Measurements from ENCODE around the gene ADGRE2. TPM values are rescaled to one million over a fixed set of nuclear protein-coding genes. Genes with fewer than 3 reads are reported as not detected.
"Not testable (repeated sequence)": the region's sequence is repeated elsewhere in the genome, so short reads cannot be mapped to it uniquely, and the experiment has no call there.

ADGRE2 gene
- polyA plus RNA-seq, 1 donor (not counting 4 experiments of a cell fraction or from before 2014, with no cell fraction given), result 4.2 TPM

DNA sequence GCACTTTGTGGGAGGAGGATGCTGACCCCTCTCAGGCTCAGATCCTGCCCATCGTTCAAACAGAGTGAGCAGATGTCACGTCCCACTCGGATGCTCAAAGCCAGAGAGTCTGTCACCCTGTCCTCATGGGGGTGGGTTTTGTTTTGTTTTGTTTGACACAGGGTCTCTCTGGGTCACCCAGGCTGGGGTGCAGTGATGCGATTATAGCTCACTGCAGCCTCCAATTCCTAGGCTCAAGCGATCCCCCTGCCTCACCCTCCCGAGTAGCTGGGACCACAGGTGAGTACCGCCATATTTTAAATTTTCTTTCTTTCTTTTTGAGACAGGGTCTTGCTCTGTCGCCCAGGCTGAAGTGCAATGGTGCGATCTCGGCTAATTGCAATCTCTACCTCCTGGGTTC, 4.0 kb downstream of the ADGRE2 start:
- TF ChIP-seq CTCF (optimal IDR thresholded peaks at IDR 0.05 in 1 of 3, IDR thresholded peaks at IDR 0.05 in 1 of 3, conservative IDR thresholded peaks at IDR 0.05 in 1 of 3; ENCODE audit: extremely low read depth in 1 of 3, insufficient read depth in 2 of 3, low read length in 3 of 3), result no peak
- no peak for TF ChIP-seq EZH2 (IDR thresholded peaks at IDR 0.05; ENCODE audit: low read length)
- Histone ChIP-seq H3K9ac (ENCODE audit: control insufficient read depth, extremely low read depth, insufficient read depth, low read length) (no peak overlapping the region), H3K27ac (ENCODE audit: control insufficient read depth, insufficient read depth, low read length) (no peak overlapping the region), H3K9me3 (ENCODE audit: control insufficient read depth, low read depth, low read length) (no peaks in the 10 kb centered on the region), H3K4me1 (ENCODE audit: control insufficient read depth, extremely low read depth, insufficient read depth, low read length) (peaks cover 5% of the 10 kb centered on the region), H2AFZ (ENCODE audit: control insufficient read depth, low read length) (no peak overlapping the region), H3K27me3 (ENCODE audit: control insufficient read depth, extremely low read depth, insufficient read depth, low read length) (no peaks in the 10 kb centered on the region), H3K36me3 (ENCODE audit: control insufficient read depth in 2 of 2, extremely low read depth in 1 of 2, insufficient read depth in 2 of 2, low read length in 2 of 2) (peaks cover 0 to 17% of the 10 kb centered on the region in 2 experiments), H3K4me2 (ENCODE audit: control insufficient read depth, extremely low read depth, insufficient read depth, low read depth, low read length) (no peak overlapping the region), H3K79me2 (ENCODE audit: control insufficient read depth, insufficient read depth, low read length) (no peaks in the 10 kb centered on the region), H4K20me1 (ENCODE audit: control insufficient read depth, extremely low read depth, insufficient read depth, low read length) (no peaks in the 10 kb centered on the region), H3K9me1 (ENCODE audit: control insufficient read depth, extremely low read depth, insufficient read depth, low read length) (no peaks in the 10 kb centered on the region), H3K4me3 (ENCODE audit: control insufficient read depth in 2 of 3, extremely low read depth in 1 of 3, insufficient read depth in 2 of 3, low read depth in 1 of 3, low read length in 3 of 3) (no peak overlapping the region)
- dilution Hi-C loops (cut with MboI; ENCODE audit: extremely low pct_ligation_motif_present, low sequenced_read_pairs), result no loop called here
- FAIRE-seq (no peak), DNase-seq (ENCODE audit: low read depth, low spot score) (no peak)

GRCh38 chr19:14773722-14774121, 4.6 kb downstream of the ADGRE2 start:
- H2AFZ ChIP-seq (ENCODE audit: control insufficient read depth, low read length); H3K4me2 ChIP-seq (ENCODE audit: control insufficient read depth, extremely low read depth, insufficient read depth, low read depth, low read length); H3K27ac ChIP-seq (ENCODE audit: control insufficient read depth, insufficient read depth, low read length); H4K20me1 ChIP-seq (ENCODE audit: control insufficient read depth, extremely low read depth, insufficient read depth, low read length); H3K9ac ChIP-seq (ENCODE audit: control insufficient read depth, extremely low read depth, insufficient read depth, low read length); DNase-seq (ENCODE audit: low read depth, low spot score); H3K9me1 ChIP-seq (ENCODE audit: control insufficient read depth, extremely low read depth, insufficient read depth, low read length); H3K9me3 ChIP-seq (ENCODE audit: control insufficient read depth, low read depth, low read length); dilution Hi-C loops (cut with MboI; ENCODE audit: extremely low pct_ligation_motif_present, low sequenced_read_pairs); H3K27me3 ChIP-seq (ENCODE audit: control insufficient read depth, extremely low read depth, insufficient read depth, low read length); H3K4me3 ChIP-seq (ENCODE audit: control insufficient read depth in 2 of 3, extremely low read depth in 1 of 3, insufficient read depth in 2 of 3, low read depth in 1 of 3, low read length in 3 of 3); H3K79me2 ChIP-seq (ENCODE audit: control insufficient read depth, insufficient read depth, low read length); H3K4me1 ChIP-seq (ENCODE audit: control insufficient read depth, extremely low read depth, insufficient read depth, low read length); FAIRE-seq: not testable (repeated sequence)
- H3K36me3 ChIP-seq (ENCODE audit: control insufficient read depth in 2 of 2, extremely low read depth in 1 of 2, insufficient read depth in 2 of 2, low read length in 2 of 2), result peaks cover 0 to 22% of the 10 kb centered on the region in 2 experiments

DNA sequence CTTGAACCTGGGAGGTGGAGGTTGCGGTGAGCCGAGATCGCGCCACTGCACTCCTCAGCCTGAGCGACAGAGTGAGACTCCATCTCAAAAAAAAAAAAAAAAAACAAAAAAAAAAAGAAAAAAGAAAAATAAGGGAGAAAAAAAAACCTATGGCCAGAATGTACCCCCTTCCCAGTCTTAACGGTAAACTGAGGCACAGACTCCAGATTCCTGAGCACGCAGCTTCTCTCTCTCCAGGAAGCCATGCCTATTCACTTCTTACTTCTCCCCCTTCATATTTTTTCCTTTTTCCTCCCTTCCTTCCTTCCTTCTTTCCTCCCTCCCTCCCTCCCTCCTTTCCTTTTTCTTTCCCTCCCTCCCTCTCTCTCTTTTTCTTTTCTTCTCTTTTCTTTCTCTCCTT, 5.4 kb downstream of the ADGRE2 start:
- Histone ChIP-seq H3K9me1 (ENCODE audit: control insufficient read depth, extremely low read depth, insufficient read depth, low read length) (no peaks in the 10 kb centered on the region), H3K9ac (ENCODE audit: control insufficient read depth, extremely low read depth, insufficient read depth, low read length) (no peak overlapping the region), H4K20me1 (ENCODE audit: control insufficient read depth, extremely low read depth, insufficient read depth, low read length) (no peaks in the 10 kb centered on the region), H3K4me2 (ENCODE audit: control insufficient read depth, extremely low read depth, insufficient read depth, low read depth, low read length) (no peak overlapping the region), H3K27me3 (ENCODE audit: control insufficient read depth, extremely low read depth, insufficient read depth, low read length) (no peaks in the 10 kb centered on the region), H2AFZ (ENCODE audit: control insufficient read depth, low read length) (no peak overlapping the region), H3K79me2 (ENCODE audit: control insufficient read depth, insufficient read depth, low read length) (no peaks in the 10 kb centered on the region), H3K4me3 (ENCODE audit: control insufficient read depth in 2 of 3, extremely low read depth in 1 of 3, insufficient read depth in 2 of 3, low read depth in 1 of 3, low read length in 3 of 3) (no peak overlapping the region), H3K9me3 (ENCODE audit: control insufficient read depth, low read depth, low read length) (no peaks in the 10 kb centered on the region), H3K36me3 (ENCODE audit: control insufficient read depth in 2 of 2, extremely low read depth in 1 of 2, insufficient read depth in 2 of 2, low read length in 2 of 2) (peaks cover 0 to 27% of the 10 kb centered on the region in 2 experiments), H3K27ac (ENCODE audit: control insufficient read depth, insufficient read depth, low read length) (no peak overlapping the region), H3K4me1 (ENCODE audit: control insufficient read depth, extremely low read depth, insufficient read depth, low read length) (peaks cover 5% of the 10 kb centered on the region)
- DNase-seq (ENCODE audit: low read depth, low spot score) (no peak), FAIRE-seq (no peak)
- TF ChIP-seq EZH2 (IDR thresholded peaks at IDR 0.05; ENCODE audit: low read length) (no peak), CTCF (optimal IDR thresholded peaks at IDR 0.05 in 1 of 3, IDR thresholded peaks at IDR 0.05 in 1 of 3, conservative IDR thresholded peaks at IDR 0.05 in 1 of 3; ENCODE audit: extremely low read depth in 1 of 3, insufficient read depth in 2 of 3, low read length in 3 of 3) (no peak)
- dilution Hi-C loops (cut with MboI; ENCODE audit: extremely low pct_ligation_motif_present, low sequenced_read_pairs), result no loop called here
